HG03175 (cell line): ENCODE data around the gene KLKB1.
"Not testable (repeated sequence)": the region's sequence is repeated elsewhere in the genome, so short reads cannot be mapped to it uniquely, and the experiment has no call there.

Source experiments
- ATAC-seq: cut with Tn5 transposase; IDR thresholded peaks from one replicate; pipeline ENCODE4 v1.9.1; 2021; ENCODE audit warnings: mild to moderate bottlenecking, moderate library complexity; ENCODE audit not compliant: unreplicated experiment

Gene KLKB1

GRCh38 chr4:186226521-186227189 lies 652 bp upstream of the KLKB1 start:
- no peak for ATAC-seq

GRCh38 chr4:186227744-186228513 lies 622 bp downstream of the KLKB1 start:
- no peak for ATAC-seq

DNA sequence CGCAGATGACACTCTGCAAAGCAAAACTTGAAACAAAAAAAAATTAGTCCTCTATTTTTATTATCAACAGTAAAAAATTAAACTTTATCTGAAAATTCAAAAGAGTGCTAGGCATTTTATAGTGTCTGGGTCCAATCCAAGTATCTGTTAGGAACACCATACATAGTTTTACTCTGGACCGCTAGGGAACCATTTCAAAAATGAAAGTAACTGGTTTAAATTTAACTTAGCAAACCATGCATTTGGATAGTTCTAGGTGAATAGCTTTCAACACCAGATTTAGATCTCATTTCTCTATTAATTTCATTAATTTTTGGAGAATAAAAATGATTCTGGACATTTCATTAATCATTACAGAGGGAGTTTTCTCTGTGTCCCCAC lies 1.2 kb downstream of the KLKB1 start:
- ATAC-seq = no peak

DNA sequence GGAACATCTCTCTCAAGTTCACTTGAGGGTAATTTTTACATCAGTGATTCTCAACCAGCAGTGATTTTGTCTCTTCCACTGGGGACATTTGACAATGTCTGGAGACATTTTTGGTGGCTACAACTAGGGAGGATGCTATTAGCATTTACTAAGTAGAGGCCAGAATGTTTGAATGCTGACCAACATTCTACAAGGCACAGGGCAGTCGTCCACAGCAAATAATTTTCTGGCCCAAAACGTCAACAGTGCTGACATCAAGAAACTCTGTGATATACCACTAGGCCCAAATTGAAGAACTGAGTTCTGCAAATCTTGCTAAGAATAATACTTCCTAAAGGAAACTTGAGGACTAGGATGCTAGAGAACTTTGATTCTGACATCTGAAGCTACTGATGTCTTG lies 7.1 kb downstream of the KLKB1 start:
- ATAC-seq = no peak

DNA sequence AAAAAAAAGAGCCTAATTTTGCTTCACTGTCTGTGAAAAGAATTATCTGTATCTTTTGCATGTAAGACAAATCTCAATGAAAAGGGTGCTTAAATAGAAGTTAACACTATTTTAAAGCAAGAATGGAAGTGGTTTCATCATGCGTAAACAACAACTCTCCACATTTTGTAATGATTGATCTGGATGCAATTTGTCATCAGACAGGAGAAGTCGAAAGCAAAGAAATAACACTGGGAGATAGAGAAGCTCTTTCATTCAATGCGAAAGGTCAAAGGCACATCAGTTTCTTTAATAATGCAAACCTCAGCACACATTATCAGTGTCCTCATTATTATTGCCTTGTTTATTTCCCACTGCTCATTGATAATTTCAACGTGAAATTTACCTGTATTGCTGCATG lies 8.8 kb downstream of the KLKB1 start:
- no peak for ATAC-seq

- no peak for ATAC-seq
These were observed 13.1 kb downstream of the KLKB1 start for GRCh38 chr4:186240452-186240847.

DNA sequence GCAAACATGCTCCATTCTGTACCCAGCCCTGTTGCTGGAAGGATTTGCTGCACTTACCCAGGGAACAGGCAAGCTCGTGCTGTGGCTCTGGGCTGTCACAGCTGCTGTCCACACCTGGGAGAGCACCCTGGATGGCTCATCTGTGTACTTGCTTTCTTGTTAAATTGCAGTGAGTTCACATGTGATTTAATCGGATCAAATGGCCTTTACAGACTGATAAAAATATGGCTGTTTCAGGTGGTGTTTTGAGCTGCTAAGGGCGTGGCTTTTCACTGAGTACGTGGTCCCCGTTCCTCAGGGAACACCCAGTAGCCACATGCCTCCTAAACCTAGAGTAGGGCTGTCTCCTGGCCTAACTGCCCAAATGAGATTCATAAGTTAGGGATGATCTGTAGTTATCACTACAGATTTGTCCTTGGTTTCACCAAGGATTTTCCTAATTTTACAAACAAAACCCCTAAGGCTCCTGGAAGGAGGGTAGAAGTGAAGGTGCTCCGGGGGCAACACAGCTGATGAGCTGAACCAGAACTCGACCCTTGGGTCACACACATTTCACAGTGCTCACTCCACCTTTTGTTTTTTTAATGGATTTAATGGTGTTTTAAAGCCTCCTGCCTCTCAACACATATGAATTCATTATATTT lies 13.7 kb downstream of the KLKB1 start:
- no peak for ATAC-seq

DNA sequence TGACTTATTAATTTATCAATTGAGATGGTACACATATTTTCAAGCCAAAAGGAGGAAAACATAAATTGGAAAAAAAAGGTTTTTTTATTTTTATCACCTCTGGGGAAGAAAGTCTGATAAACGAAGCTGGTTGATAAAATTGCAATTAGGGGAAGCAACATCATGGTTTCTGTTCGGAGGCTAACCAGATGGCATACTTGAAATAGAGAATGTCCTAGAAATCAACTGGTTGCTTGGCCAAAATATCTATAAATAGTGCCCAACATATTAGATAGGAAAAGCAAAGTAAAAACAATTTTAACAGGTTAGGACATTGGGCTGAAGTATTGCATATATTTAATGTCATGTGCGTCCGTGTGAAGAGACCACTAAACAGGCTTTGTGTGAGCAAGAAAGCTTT lies 14.3 kb downstream of the KLKB1 start:
- no peak for ATAC-seq

GRCh38 chr4:186242031-186242430 lies 14.7 kb downstream of the KLKB1 start:
- not testable (repeated sequence) for ATAC-seq

DNA sequence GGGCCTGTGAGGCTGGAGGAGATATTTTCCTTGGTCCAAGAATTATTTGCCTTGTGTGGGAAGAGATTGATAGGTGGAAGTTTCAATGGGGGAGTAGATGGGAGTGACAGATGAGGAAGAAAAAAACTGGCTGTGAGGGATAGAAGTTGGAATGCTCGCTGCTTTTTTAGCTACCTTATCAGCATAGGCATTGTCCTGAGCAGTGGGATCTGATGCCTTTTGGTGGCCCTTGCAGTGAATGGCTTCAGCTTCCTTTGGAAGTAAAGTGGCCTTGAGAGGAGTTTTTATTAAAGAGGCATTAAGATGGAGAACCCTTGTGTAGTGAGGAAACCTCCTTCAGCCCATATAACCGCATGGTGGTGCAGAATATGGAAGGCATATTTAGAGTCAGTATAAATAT lies 16.0 kb downstream of the KLKB1 start:
- no peak for ATAC-seq

GRCh38 chr4:186244835-186245234 lies 17.5 kb downstream of the KLKB1 start:
- ATAC-seq = no peak

GRCh38 chr4:186247062-186247752 lies 19.9 kb downstream of the KLKB1 start:
- not testable (repeated sequence) for ATAC-seq

GRCh38 chr4:186248643-186249042 lies 21.3 kb downstream of the KLKB1 start:
- ATAC-seq = no peak

DNA sequence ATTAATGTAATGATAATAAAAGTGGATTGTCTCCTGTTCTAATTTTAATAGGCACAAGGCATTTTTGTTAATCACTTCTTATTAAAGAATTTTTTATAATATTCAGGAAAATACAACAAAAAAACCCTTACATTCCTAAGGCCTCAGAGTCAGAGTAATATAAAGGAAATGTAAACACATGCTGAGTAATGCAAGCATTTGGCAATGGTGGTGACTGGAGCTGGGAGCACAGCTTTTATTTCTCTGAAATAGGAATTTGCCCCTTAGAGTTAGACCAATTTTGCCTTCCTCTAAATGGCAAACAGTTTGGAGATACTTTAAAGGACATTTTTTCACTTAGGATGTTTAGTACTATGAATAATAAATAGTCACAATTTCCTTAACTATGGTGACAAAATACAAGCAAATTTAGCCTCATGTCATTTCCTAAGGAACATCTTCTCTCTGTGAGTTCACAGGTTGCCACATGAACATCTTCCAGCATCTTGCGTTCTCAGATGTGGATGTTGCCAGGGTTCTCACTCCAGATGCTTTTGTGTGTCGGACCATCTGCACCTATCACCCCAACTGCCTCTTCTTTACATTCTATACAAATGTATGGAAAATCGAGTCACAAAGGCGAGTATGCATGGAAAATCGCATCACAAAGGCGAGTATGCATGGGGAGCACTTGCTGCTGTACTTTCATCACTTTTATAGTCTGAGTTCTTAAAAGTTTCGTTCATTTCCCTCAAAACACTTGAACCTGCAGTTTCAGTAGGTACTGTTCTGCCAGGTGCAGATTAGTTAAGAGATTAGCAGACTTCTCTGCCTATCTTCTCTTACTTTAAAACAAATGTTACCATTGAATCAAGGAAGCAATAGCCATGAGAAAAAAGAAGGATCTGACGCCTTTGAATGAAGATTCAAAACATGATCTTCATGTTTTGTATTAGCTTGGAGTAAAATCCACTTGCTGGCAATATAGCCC lies 22.8 kb downstream of the KLKB1 start:
- ATAC-seq = no peak

- no peak for ATAC-seq
These were observed 23.5 kb downstream of the KLKB1 start for GRCh38 chr4:186250760-186251159.

- ATAC-seq = no peak
These were observed 27.8 kb downstream of the KLKB1 start for GRCh38 chr4:186255122-186255521.

GRCh38 chr4:186258216-186258811 lies 31.0 kb downstream of the KLKB1 start:
- no peak for ATAC-seq

DNA sequence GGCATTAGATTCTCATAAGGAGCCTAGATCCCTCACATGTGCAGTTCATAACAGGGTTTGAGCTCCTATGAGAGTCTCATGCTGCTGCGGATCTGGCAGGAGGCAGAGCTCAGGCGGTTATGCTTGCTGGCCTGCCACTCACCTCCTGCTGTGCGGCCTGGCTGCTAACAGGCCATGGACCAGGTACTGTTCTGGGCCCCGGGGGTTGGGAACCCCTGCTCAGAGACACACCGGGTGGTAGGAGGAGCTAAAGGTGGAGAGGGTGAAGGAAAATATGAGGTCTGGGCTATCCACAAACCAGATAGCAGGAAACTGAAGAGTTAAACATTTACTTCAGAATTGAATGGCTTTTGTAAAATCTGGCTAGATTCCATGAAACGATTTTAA lies 32.8 kb downstream of the KLKB1 start:
- no peak for ATAC-seq

DNA sequence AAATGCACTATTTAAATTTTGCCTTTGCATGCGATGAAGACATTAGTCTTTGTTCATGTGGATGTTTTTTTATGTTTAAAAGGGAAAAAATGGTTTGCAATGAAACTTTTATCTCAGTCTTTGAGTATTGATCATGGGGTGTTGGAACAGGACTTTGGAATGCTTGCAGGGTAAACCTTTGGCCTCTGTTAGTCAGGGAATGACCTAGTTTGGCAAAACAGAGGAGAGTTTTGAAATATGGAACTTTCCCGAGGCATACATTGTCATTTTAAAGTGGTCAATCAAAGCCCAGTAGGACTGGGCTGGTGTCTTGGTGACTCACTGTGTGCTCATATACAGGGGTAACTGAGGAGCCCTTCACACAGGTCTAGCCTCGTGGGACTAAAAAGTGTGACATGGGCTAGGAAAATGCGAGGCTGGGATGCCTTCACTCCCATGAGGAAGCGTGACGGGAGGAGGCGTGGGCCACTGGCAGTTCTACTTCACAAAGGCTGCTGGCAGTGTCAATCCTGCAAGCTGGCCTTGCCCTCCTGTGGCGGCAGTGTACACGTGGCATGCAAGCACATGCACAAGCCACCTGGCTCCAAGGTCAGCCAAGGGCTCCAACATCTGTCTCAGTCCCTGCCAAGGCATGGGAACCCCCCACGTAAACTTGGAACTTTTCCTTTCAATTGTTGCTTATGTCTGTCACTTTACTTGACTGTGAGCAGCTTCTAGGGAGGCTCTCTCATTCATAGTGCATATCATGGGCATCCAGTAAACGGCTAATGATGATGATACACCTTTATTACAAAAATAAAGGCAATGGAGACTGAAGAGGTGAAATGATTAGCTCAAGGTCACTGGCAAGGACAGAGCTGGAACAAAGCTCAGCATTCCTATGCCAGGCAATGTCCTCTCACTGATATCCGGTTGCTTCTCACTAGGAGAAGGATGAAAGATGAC lies 33.5 kb downstream of the KLKB1 start:
- ATAC-seq = no peak
